COLO668 (cell line): ENCODE measurements around the gene CDX1.

ENCODE experiments used
- DNase-seq: peaks from one replicate; lab custom pipeline; 2025; ENCODE audit not compliant: unreplicated experiment; lab: John Stamatoyannopoulos, UW

CDX1 gene

DNA sequence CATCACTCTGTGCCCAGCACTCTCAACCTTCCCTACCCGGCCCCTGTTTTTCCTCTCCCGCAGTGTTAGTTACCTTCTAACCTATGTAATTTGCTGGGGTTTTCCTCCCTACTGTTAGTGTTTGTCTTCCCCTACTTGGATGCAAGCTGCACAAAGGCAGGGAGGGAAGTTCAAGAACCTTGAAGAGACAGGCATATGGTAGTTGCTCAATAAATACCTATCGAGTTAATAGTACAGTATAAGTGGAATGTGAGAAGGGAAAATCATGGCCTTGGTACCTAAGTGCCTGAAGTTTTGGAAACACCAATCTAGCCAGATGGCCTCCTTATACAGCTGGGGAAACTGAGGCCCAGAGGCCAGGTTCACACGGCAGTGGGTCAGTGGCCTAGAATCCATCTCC, 35.1 kb upstream of the CDX1 start:
- no peak for DNase-seq

DNA sequence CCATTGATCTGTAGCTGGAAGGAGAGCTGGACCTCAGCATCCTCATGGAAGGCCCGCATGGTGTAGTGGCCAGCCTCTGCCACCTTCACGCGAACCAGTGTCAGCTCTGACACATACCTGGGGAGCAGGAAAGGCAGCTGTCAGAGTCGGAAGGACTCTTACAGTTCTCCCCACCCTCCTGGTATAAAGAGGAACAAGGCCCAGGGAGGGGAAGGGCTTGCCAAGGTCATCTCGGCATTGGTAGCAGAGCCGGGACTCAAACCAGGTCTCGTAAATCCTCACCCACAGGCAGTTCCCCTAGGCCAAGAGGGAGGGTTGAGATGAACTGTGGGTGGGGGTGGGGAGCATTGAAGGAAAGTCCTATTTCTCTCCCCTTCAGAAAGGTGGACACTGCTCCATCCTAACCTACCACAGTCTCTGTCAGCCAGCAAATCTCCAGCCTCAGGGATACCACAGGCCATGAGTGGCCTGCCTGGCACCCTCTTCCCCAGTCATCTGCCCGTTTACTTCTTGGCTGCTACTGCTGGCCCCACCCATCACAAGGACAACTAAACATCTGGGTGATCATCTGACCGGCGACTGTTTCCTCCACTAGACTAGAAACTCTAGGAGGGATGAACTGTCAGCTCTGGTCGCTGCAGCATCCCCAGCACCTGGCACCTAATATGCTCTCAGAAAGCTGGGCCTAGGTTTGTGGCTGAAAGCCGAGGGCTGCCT, 34.4 kb upstream of the CDX1 start:
- DNase-seq = no peak

DNA sequence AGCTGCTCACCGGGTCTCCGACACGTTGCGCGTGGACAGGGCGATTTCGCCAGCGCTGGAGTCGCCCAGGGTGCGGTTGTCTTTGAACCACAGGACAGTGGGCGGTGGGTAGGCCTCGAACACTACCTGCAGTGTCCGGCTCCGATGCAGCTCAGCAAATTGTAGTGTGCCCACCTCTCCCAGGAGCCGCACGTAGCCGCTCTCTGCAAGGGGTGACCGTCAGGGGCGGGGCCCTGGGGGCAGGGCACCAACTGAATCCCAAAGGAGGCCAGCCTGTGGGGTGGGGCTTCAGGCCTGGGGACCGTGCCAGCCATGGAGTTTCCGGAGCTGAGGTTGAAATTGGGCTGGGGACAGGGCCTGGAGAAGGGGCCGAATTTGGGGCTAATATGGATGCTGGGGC, 33.8 kb upstream of the CDX1 start:
- no peak for DNase-seq

DNA sequence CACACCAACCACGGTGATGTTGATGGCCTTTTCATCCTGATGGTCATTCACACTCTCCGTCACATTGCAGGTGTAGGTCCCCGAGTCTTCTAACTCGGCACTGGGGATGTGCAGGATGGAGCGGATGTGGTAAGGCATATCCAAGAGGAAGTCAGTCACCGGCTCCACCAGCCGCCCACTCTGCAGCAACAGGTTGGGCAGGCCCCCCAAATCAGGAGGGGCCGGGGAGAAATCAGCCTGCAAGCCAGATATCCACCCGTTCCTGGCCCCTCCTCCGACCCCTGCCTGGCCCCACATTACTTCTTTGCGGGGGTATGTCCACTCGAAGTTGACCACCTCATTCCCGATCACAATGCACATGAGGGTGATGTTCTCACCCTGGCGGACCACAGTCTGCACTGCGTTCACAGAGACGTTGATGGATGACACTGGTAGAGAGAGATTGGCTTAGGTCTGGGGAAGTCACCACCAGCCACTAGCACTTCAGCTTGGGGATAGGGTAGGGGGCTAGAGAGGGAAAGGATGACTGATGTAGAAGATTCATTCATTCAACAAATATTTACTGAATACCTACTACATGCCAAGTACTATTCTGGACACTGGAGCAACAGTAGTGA, 32.9 kb upstream of the CDX1 start:
- no peak for DNase-seq

DNA sequence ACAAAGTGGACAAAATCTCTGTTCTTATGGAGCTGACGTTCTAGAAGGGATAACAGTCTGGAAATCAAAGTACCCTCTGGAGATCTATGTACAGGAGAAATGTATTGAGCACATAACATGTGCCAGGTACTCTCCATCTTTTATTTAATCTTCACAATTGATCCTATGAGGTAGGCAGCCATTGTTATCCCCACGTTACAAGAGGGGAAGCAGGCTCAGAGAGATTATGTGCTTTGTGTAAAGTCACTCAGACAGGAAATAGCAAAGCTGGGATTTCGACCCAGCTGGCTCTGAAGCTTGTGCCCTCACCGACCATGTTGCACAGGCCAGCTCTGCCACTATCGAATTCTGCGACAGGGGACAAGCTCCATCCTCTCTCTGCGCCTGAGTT, 32.4 kb upstream of the CDX1 start:
- no peak for DNase-seq

DNA sequence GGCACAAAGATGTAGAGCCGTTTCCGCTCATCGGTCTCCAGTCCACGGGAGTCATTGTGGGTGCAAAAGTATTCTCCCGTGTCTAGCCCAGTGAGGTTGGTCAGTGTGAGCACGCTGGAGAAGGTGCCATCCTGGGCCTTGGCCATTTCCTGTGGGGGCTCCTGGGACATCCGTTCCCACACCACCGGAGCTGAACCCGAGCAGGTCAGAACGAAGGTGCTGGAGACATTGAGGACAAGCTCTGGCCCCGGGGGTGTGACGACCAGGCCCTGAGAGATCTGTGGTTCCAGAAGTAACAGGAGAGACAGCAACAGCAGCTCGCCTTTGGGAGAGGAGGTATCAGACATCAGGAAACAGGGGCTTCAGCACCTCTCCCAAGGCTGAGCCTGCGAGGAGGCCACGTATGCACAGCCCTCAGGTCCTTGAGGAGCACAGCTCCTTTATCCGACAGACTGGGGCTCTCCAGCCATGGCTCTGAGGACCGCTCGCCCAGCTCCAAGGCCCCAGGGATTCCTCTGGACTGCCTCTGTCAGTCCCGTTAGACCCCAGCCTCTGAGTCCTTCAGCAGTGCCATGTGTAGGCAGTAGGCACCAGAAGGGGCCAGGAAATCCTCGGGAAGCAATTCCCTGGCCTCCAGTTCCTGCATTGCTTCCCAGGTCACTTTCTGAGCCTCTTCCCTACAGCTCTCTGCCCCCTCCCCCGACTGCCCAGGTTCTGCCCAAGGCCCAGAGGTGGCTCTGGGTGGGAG, 30.8 kb upstream of the CDX1 start:
- DNase-seq = no peak

DNA sequence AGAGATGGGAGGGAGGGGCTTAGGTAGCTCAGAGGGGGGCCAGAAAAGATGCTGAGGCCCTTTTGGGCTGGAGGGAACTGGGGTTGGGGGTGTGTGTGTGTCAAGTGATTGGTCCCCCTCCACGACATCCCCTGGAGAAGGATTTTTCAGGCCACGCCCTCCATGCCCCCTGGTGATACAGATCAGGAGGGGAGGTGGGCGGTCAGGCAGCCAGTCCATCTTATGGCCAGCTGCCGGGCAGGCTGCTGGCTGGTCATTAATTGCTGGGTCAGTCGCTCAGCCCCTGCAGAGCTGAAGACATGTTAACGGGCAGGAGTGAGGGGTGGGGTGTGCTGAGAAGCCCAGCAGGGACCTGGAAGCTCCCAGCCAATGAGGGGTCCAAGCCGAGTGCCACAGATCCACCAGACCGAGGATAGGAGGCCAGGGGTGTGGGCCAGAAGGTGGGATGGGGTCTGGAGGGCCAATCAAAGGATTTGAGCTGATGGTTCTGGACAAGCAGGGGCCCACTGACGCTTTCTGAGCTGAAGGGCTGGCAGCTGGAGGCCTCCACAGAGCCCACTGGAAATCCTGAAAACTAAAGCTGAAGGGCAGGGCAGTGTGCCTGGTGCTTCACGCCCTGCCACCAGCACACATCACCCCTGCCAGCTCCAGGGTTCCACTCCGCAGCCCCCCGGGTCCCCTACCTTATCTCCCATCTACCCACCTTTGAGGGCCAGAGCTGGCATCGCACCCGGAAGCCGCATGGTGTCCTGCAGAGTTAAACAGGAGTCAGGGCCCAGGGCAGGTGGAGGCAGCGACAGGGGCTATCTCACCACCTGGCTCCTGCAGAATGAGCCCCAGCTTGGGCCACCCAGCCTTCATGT, 30.0 kb upstream of the CDX1 start:
- no peak for DNase-seq

DNA sequence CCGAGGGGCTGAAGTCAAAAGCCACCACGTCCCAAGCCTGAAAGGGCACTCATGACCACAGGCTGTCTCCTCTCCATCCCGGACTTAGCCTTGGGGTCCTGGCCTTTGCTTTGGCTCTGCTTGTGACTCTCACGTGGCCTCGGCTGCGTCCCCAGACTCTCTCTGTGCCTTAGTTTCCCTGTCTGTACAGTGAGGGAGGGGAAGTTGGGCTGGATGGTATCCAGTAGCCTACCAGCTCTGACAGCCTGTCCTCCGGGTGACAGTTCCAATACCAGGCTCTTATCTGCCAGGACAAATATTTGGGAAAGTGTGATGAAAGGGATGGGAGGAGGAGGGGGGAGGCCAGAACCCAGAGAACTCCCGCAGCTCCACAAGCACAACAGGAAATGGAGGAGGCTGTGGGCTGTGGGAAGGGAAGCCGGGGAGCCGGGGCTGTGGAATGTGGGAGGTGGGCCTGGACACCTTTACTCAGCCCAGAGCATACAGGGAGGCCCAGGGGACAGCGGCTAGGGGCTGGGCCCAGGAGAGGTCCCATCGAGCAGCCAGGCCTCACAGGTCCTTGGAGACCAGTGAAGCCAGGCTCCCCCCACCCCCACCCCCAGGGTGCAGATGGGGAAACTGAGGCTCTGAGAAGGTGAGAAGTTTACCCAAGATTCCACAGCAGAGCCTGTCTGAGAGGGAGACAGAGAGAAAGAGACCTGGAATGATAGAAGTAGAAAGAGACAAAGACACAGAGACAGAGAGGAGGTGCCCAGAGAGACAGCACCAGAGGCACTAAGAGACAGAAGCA, 29.2 kb upstream of the CDX1 start:
- no peak for DNase-seq

DNA sequence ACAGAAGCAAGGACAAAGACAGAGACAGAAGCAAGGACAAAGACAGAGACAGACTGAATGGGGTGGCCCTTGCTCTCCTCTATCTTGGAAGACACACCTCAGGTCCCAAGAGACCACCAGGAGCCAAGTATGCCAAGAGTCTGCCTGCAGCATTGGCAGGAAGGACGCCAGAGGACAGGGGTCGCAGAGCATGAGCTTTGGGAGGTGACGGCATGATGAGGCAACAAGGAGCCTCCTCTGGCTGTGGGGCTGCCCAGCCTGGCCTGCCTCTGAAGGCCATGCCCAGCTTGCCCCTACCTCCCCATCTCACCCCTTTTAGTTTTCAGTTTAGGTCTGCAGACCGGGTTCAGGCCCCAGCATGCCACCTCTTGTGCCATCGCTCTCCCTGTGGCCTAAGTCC, 28.6 kb upstream of the CDX1 start:
- DNase-seq = no peak

DNA sequence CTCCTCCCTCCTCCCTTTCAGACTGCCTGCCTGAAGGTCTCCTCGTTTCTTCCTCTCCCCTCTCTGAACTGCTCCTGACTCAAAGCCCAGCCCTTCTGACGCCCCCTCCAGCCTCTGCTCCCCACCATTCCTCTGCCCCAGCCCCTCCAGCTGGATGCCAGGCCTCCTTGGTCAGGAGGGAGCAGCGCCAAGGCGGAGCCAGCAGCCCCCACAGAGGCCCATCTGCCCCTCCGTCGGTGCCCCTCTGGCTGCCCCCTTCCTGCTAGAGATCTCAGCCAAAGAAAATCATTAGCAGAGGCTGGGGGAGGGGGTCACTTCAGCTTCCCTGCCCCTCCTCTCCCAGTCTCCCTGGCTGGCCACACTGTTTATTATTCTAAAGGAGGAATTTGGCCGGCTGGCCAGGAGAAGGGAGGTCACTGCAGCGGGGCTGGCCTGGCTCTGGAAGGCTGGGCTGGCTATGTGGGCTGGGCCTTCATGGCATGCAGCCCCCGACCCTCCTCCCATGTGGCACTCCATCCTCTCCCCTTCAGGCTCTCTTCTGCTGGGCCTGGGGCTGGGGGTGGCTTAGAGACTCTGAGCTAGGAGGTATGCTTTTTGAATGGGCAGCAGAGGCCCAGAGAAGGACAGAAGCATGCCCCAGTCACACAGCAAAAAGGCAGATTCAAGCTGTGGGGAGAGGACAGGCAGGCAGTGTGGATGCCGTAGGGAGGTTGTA, 27.9 kb upstream of the CDX1 start:
- DNase-seq = no peak

DNA sequence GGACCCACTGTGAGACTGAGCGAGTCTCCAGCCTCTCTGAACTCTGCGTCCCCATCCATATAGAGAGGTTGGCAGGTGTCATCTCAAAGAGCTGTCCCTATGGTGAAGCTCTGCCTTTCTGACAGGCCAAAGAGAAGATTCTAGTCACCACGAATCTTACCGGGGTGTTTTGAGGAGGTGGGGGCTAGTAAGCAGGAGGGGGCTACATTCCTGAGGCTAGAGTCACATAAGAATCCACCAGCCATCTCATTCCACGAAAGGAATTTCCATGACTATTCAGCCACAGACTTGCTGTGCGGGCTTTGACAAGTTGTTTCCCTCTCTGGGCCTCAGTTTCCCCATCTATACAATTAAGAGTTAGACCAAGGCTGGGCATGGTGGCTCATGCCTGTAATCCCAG, 27.2 kb upstream of the CDX1 start:
- DNase-seq = no peak

DNA sequence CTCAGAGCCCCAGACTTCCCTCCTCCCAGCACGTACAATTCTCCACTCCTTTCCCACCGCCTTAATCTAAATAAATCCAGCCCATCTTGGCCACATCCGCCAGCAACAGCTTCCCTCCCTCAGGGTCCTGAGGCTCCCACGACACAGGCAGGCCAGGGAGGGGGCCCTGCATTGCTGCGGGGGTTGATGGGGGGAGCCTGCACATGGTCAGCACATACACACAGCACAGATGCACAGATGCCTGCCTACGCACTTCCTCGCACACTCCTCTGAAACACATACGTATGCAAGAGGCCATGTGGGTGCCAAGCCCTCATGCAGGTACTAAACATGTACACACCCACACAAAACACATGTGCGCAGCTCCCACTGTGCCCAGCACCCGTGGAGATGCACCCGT, 25.7 kb upstream of the CDX1 start:
- DNase-seq = no peak

DNA sequence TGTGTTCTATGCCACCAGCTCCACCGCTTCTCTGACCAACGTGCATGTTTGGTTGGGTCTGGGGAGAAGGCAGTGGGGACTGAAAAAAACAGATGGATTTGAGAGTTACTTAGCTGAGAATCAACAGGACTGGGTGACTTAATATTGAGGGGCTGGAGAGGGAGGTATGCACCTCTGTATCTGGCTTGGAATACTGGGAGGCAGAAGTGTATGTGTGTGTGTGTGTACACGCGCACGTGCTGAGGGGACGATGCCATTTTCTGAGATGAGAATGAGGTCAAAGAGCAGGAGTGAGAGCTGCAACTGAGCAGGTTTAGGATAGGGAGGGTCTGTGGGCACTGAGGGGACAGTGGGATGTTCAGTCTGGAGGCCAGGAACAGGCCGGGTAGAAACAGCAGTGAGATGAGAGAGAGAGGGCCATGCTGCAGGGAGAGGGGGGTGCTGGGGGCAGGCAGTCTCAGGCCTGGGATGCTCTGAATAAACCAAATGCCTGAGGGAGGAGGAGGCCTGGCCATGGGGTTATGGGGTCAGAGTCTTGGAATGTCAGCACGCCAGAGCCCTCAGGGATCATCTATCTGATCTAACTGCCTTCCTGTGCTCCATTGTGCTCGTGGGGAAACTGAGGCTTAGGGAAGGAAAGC, 24.9 kb upstream of the CDX1 start:
- DNase-seq = no peak

DNA sequence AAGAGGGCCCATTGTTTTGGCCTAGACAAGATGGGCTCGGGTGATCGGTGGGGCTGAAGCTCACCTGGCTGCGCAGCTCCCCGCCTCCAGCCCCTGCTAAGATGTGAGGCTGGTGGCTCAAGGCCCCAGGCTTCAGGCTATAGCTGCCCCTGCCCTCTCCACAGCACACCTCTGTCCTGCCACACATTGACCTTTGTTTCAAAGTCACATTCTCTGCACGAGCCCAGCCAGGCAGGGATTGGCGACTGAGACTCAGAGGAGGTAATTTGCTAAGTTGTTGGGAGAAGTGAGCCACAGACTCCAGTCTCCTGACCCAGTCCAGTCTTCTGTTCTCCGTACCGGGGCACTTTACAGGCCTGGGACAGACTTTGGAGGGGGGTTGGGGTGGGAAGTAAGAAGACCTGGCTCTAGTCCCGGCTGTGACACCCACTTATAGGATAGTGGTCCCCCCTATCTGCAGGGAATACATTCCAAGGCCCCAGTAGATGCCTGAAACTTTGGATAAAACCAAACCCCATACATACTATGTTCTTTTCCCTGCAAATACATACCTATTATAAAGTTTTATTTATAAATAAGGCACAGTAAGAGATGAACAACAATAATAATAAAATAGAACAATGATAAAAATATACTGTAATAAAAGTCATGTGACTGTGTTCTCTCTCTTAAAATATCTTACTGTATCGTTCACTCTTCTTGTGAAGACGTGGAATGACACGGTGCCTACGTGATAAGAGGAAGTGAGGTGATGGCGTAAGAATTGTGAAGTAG, 24.2 kb upstream of the CDX1 start:
- no peak for DNase-seq

DNA sequence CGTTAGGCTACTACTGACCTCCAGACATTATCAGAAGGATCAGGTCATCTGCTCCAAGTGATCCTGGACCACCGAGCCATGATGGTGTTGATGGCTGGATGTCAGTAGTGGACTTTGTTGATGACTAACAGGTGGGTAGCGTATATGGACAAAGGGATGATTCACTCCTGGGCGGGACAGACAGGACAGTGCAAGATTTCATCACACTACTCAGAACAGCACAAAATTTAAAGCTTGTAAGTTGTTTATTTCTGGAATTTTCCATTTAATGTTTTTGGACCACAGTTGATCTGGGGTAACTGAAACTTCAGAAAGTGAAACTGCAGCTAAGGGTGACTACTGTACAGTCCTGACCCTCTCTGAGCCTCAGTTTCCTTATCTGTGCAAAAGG, 23.6 kb upstream of the CDX1 start:
- no peak for DNase-seq

DNA sequence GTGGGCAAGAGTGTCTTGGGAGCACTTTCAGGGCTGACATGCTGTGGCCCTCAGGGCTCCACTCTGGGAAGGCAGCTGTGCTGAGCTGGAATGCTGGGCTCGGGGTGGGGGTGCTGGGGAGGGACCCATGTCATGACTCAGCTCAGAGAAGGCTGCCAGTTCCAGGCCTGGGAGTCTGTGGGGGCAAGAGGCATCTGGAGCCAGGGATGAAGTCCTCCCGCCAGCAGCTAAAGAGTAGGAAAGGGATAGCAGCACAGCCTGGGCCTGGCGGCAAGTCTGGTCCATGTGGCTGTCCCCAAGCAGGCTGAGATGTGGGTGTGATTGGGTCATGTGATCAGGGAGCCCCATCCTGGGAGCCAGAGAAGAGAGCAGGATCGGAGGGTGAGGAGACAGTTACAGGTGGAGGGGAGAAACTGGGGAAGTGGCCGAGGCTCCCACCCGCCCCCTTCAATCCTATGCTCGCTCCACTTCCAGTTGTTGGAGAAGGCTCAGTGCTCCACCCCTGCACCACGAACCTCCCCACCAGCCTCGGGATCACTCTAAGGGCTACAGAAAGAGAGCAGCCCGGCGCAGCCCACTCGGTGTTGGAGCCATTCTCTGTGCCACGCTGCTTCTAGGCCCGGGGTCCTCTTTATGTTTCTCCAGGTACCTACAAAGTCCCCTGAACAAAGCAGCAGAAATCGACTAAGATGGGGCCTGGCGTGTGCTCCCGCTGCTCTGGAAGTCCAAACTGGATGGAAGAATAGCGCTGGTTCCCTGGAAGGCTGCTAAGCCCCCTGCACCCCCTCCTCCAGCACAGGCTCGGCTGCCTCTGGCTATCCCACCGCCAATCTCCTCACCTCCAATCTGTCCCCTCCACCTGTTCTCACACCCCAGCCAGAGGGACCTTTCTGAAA, 23.0 kb upstream of the CDX1 start:
- DNase-seq = no peak

DNA sequence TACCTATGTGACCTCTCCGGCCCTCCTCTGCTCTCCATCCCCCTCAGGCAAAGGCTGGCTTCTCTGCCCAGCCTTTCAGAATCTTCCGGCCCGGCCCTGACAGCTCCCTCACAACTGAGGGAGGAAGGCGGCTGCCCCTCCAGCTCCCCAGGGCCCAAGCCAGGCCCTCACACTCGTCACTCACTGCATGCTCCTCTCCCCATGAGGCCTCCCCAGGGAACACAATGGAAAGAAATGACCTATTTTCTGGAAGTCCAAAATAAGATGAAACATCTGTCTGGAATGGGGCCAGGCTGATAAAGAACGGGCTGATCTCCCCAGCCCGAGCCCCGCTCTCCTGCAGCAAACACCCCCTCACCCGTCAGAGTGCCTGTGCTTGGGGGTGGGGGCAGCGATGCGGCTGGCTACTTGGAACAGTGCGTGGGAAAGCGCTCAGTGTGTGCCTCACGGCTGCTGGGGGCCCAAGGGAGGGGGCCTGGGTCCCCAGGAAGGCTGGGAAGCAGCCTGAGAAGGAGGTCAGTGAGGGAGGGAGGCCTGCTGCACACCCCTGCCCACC, 22.3 kb upstream of the CDX1 start:
- DNase-seq = no peak

DNA sequence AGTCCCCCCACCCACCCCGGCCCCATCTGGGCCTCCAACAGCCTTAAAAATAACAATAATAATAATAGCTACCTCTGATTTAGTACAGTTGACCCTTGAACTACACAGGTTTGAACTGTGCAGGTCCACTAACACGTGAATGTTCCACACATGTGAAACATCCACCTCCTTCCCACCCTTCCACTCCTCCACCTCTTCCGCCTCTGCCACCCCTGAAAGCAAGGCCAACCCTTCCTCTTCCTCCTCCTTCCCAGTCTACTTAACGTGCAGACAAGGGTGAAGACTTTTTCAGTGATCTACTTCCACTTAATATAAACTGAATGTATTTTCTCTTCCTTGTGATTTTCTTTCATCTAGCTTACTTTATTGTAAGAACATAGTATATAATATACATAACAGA, 21.7 kb upstream of the CDX1 start:
- DNase-seq = no peak
